Mononuclear cell (primary cell): ENCODE results near the gene PROB1. TPM values are rescaled to one million over a fixed set of nuclear protein-coding genes. Genes with fewer than 3 reads are reported as not detected.
"Not testable (repeated sequence)": the region's sequence is repeated elsewhere in the genome, so short reads cannot be mapped to it uniquely, and the experiment has no call there.

ENCODE experiments used
- H3K27me3 ChIP-seq: 2 replicates; pipeline ENCODE4 v1.6.0; 2011; ENCODE audit warnings: low read length, control low read depth; ENCODE audit not compliant: insufficient read depth
- H3K4me1 ChIP-seq: 2 replicates; pipeline ENCODE4 v1.5.1; 2011; ENCODE audit warnings: mild to moderate bottlenecking, low read length, control low read depth; ENCODE audit not compliant: insufficient read depth
- H3K4me3 ChIP-seq: 2 replicates; pipeline ENCODE4 v1.5.1; 2011; ENCODE audit warnings: mild to moderate bottlenecking, low read length, moderate library complexity
- H3K9me3 ChIP-seq: 2 replicates; pipeline ENCODE4 v1.5.1; 2011; ENCODE audit warnings: low read depth, mild to moderate bottlenecking, control low read depth, low read length
- total RNA-seq: library from RNA; depleted of rRNA; stranded (reverse); fragments of >200 nt; gene quantifications from one replicate; pipeline ENCODE4 v1.2.3, GENCODE V29; 2012

PROB1 gene
- total RNA-seq = 0.21 TPM

- Histone ChIP-seq H3K4me3 (peak within 1 kb of the TSS; percentile 54), H3K4me1 (peaks cover 46% of the 10 kb centered on the region), H3K9me3 (no peaks in the 10 kb centered on the region), H3K27me3 (peaks cover 10% of the 10 kb centered on the region)
Observed at GRCh38 chr5:139394654-139395566, at the start of gene PROB1. Gene PROB1, minus strand, starts transcription at chr5:139395104. Its CDS starts 23 bp downstream, at chr5:139395081.

GRCh38 chr5:139443831-139444453, 49.0 kb upstream of the PROB1 start:
- Histone ChIP-seq H3K27me3 (no peaks in the 10 kb centered on the region), H3K4me1 (peaks cover 17% of the 10 kb centered on the region), H3K9me3 (no peaks in the 10 kb centered on the region), H3K4me3 (no peak overlapping the region)

- not testable (repeated sequence) for H3K9me3 ChIP-seq, H3K27me3 ChIP-seq, H3K4me3 ChIP-seq
- peaks cover 23% of the 10 kb centered on the region for H3K4me1 ChIP-seq
Observed at GRCh38 chr5:139440416-139440815, 45.5 kb upstream of the PROB1 start.

- H3K4me3 ChIP-seq = peak within 1 kb of the TSS; percentile 94
- H3K9me3 ChIP-seq = no peaks in the 10 kb centered on the region
- no peaks in the 10 kb centered on the region for H3K27me3 ChIP-seq
- H3K4me1 ChIP-seq = peaks cover 22% of the 10 kb centered on the region
Observed at GRCh38 chr5:139439013-139439903, 44.4 kb upstream of the PROB1 start, which contains the start of gene DNAJC18. Gene DNAJC18, minus strand, starts transcription at chr5:139439525. Its CDS starts 80 bp downstream, at chr5:139439445.

GRCh38 chr5:139438707-139439012, 43.8 kb upstream of the PROB1 start:
- H3K27me3 ChIP-seq = no peaks in the 10 kb centered on the region
- H3K4me3 ChIP-seq = no peak overlapping the region
- peaks cover 16% of the 10 kb centered on the region for H3K4me1 ChIP-seq
- no peaks in the 10 kb centered on the region for H3K9me3 ChIP-seq

GRCh38 chr5:139435676-139436075, 40.8 kb upstream of the PROB1 start:
- H3K9me3 ChIP-seq = no peaks in the 10 kb centered on the region
- peaks cover 13% of the 10 kb centered on the region for H3K4me1 ChIP-seq
- no peak overlapping the region for H3K4me3 ChIP-seq
- no peaks in the 10 kb centered on the region for H3K27me3 ChIP-seq

- Histone ChIP-seq H3K9me3 (no peaks in the 10 kb centered on the region), H3K27me3 (no peaks in the 10 kb centered on the region), H3K4me3 (no peak overlapping the region), H3K4me1 (no peaks in the 10 kb centered on the region)
Observed at GRCh38 chr5:139431706-139432105, 36.8 kb upstream of the PROB1 start.

GRCh38 chr5:139430015-139430414, 35.1 kb upstream of the PROB1 start:
- Histone ChIP-seq H3K9me3 (no peaks in the 10 kb centered on the region), H3K27me3 (no peaks in the 10 kb centered on the region), H3K4me3 (no peak overlapping the region), H3K4me1 (no peaks in the 10 kb centered on the region)

GRCh38 chr5:139426203-139426885, 31.4 kb upstream of the PROB1 start:
- no peaks in the 10 kb centered on the region for H3K27me3 ChIP-seq
- H3K9me3 ChIP-seq = no peaks in the 10 kb centered on the region
- H3K4me1 ChIP-seq = no peaks in the 10 kb centered on the region
- no peak overlapping the region for H3K4me3 ChIP-seq

- H3K27me3 ChIP-seq = no peaks in the 10 kb centered on the region
- H3K4me1 ChIP-seq = no peaks in the 10 kb centered on the region
- H3K4me3 ChIP-seq = no peak overlapping the region
- no peaks in the 10 kb centered on the region for H3K9me3 ChIP-seq
Observed at GRCh38 chr5:139425497-139425896, 30.6 kb upstream of the PROB1 start.

GRCh38 chr5:139422307-139422893, 27.5 kb upstream of the PROB1 start:
- Histone ChIP-seq H3K9me3 (no peaks in the 10 kb centered on the region), H3K4me1 (no peaks in the 10 kb centered on the region), H3K27me3 (no peaks in the 10 kb centered on the region), H3K4me3 (no peak overlapping the region)

GRCh38 chr5:139419226-139420192, 24.6 kb upstream of the PROB1 start:
- peaks cover 4% of the 10 kb centered on the region for H3K4me1 ChIP-seq
- no peaks in the 10 kb centered on the region for H3K9me3 ChIP-seq
- no peaks in the 10 kb centered on the region for H3K27me3 ChIP-seq
- no peak overlapping the region for H3K4me3 ChIP-seq

- no peaks in the 10 kb centered on the region for H3K27me3 ChIP-seq
- no peak overlapping the region for H3K4me3 ChIP-seq
- H3K9me3 ChIP-seq = no peaks in the 10 kb centered on the region
- peaks cover 4% of the 10 kb centered on the region for H3K4me1 ChIP-seq
Observed at GRCh38 chr5:139418793-139419192, 23.9 kb upstream of the PROB1 start.
